ENCODE measurements around the gene METAP1D. TPM values are rescaled to one million over a fixed set of nuclear protein-coding genes. Genes with fewer than 3 reads are reported as not detected.

Gene METAP1D
- polyA plus RNA-seq, 1 of the 3 experiments (the other 2 are of a cell fraction) = 10.3 TPM

DNA sequence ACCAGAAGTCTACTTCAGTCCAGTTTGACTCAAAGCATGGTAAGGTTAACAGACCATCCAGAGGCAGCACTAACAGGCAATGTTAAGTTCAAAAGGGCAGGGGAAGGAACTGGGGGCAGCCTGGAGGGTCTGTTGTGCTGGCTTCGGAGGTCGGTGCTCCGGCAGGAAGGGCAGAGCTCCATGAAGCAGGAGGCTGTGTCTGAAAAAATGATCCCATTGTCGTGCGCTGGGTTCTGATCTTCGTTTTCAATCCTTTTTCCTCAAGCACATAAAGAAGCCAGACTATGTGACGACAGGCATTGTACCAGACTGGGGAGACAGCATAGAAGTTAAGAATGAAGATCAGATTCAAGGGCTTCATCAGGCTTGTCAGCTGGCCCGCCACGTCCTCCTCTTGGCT lies 63.7 kb downstream of the METAP1D start:
- TF ChIP-seq RAD21 (IDR thresholded peaks at IDR 0.05; ENCODE audit: low read length) = no peak
- TF ChIP-seq, protein P1, sequence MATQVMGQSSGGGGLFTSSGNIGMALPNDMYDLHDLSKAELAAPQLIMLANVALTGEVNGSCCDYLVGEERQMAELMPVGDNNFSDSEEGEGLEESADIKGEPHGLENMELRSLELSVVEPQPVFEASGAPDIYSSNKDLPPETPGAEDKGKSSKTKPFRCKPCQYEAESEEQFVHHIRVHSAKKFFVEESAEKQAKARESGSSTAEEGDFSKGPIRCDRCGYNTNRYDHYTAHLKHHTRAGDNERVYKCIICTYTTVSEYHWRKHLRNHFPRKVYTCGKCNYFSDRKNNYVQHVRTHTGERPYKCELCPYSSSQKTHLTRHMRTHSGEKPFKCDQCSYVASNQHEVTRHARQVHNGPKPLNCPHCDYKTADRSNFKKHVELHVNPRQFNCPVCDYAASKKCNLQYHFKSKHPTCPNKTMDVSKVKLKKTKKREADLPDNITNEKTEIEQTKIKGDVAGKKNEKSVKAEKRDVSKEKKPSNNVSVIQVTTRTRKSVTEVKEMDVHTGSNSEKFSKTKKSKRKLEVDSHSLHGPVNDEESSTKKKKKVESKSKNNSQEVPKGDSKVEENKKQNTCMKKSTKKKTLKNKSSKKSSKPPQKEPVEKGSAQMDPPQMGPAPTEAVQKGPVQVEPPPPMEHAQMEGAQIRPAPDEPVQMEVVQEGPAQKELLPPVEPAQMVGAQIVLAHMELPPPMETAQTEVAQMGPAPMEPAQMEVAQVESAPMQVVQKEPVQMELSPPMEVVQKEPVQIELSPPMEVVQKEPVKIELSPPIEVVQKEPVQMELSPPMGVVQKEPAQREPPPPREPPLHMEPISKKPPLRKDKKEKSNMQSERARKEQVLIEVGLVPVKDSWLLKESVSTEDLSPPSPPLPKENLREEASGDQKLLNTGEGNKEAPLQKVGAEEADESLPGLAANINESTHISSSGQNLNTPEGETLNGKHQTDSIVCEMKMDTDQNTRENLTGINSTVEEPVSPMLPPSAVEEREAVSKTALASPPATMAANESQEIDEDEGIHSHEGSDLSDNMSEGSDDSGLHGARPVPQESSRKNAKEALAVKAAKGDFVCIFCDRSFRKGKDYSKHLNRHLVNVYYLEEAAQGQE (IDR thresholded peaks at IDR 0.05; ENCODE audit: low read depth, low read length) = no peak
- Histone ChIP-seq H4K20me1 (ENCODE audit: insufficient read depth) (no peaks in the 10 kb centered on the region), H3K4me3 (ENCODE audit: low read depth in 2 of 2, low read length in 1 of 2) (no peak overlapping the region), H3K79me2 (ENCODE audit: insufficient read depth) (no peaks in the 10 kb centered on the region), H3K9me2 (no peaks in the 10 kb centered on the region), H3K9me3 (no peaks in the 10 kb centered on the region; the same call in 1 of the 2 replicates), H3K36me3 (replicated peaks in 1 of 2; ENCODE audit: control insufficient read depth in 1 of 2, insufficient read depth in 2 of 2, low read length in 1 of 2) (peaks cover 0 to 3% of the 10 kb centered on the region in 2 experiments), H3K9ac (no peak overlapping the region), H3K4me2 (no peak overlapping the region), H3F3A (replicated peaks; ENCODE audit: insufficient read depth) (no peaks in the 10 kb centered on the region), H3K27ac (ENCODE audit: low read depth in 2 of 2, low read length in 1 of 2) (no peak overlapping the region), H3K27me3 (ENCODE audit: insufficient read depth) (no peaks in the 10 kb centered on the region), H3K4me1 (ENCODE audit: control insufficient read depth in 1 of 2, insufficient read depth in 2 of 2, low read depth in 1 of 2, low read length in 1 of 2) (no peaks in the 10 kb centered on the region), H2AFZ (ENCODE audit: low read depth) (no peak overlapping the region)
- no peak for DNase-seq
- ChIA-PET POLR2A (no interaction called here), CTCF (interaction anchor here (1.0 kb wide), 1 partner anchor 19 kb away, joined by 3 read pairs; no protein-coding TSS in a partner anchor)
- WGBS (ENCODE audit: low lambda C conversion rate) = 97% methylated on average over 9 of the region's 9 CpGs

DNA sequence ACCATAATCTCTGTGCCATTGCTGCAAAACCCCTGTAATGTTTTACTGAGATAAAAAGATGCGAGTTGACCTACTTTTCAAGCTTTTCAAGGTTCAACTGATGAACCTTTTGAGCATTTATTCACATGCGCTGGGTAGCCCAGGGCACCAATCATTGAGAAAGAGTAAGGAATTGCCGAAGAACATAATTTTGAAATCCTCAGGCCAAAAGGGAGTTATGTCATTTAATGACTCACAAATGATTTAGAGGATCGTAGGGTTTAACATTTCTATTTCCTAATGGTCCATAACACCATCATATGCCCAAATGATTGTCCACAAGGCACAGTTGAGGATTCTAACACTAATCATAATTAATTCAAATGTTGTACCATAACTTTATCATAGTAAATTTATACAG lies 65.4 kb downstream of the METAP1D start:
- H3K79me2 ChIP-seq (ENCODE audit: insufficient read depth) = no peaks in the 10 kb centered on the region
- no peaks in the 10 kb centered on the region for H3K27me3 ChIP-seq (ENCODE audit: insufficient read depth)
- CTCF ChIA-PET = no interaction called here
- H3K4me2 ChIP-seq = no peak overlapping the region
- H3K27ac ChIP-seq (ENCODE audit: low read depth in 2 of 2, low read length in 1 of 2) = no peak overlapping the region
- H3K9ac ChIP-seq = no peak overlapping the region
- no peaks in the 10 kb centered on the region for H3F3A ChIP-seq (replicated peaks; ENCODE audit: insufficient read depth)
- H3K4me1 ChIP-seq (ENCODE audit: control insufficient read depth in 1 of 2, insufficient read depth in 2 of 2, low read depth in 1 of 2, low read length in 1 of 2) = no peaks in the 10 kb centered on the region
- H3K9me3 ChIP-seq = no peaks in the 10 kb centered on the region; the same call in 1 of the 2 replicates
- no peak for DNase-seq
- H3K36me3 ChIP-seq (replicated peaks in 1 of 2; ENCODE audit: control insufficient read depth in 1 of 2, insufficient read depth in 2 of 2, low read length in 1 of 2) = peaks cover 0 to 3% of the 10 kb centered on the region in 2 experiments
- TF ChIP-seq, protein P2, sequence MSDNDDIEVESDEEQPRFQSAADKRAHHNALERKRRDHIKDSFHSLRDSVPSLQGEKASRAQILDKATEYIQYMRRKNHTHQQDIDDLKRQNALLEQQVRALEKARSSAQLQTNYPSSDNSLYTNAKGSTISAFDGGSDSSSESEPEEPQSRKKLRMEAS (IDR thresholded peaks at IDR 0.05; ENCODE audit: low read depth) = no peak
- TF ChIP-seq, protein P3, sequence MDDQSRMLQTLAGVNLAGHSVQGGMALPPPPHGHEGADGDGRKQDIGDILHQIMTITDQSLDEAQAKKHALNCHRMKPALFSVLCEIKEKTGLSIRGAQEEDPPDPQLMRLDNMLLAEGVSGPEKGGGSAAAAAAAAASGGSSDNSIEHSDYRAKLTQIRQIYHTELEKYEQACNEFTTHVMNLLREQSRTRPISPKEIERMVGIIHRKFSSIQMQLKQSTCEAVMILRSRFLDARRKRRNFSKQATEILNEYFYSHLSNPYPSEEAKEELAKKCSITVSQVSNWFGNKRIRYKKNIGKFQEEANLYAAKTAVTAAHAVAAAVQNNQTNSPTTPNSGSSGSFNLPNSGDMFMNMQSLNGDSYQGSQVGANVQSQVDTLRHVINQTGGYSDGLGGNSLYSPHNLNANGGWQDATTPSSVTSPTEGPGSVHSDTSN (IDR thresholded peaks at IDR 0.05) = no peak
- 74% methylated on average over 4 of the region's 4 CpGs for WGBS (ENCODE audit: low lambda C conversion rate)
- H3K4me3 ChIP-seq (ENCODE audit: low read depth in 2 of 2, low read length in 1 of 2) = no peak overlapping the region
- H2AFZ ChIP-seq (ENCODE audit: low read depth) = no peak overlapping the region
- no peaks in the 10 kb centered on the region for H4K20me1 ChIP-seq (ENCODE audit: insufficient read depth)
- H3K9me2 ChIP-seq = no peaks in the 10 kb centered on the region
- POLR2A ChIA-PET = no interaction called here

DNA sequence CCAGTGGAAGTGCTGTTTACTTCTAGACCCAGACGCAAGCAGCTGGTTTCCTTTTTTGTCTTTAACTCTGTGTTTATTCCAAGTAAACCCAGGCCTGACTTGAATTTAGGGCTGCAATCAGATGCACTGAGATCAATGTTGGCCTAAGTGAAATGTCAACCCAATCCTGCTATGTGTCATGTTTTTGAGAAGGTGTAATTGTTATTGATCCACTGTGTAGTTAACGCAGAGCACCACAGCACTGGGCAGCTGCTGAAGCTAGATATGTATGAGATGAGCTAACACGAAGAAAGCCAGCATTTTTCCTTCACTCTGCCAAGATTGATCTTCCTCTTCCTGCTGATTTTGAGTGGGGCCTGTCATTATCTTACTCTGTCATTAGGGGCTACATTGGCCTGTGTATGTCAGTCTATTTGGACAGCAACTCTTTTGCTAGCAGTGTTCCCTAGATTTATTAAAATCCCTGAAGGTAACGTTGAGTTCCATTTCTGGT lies 66.7 kb downstream of the METAP1D start:
- CTCF ChIA-PET = no interaction called here
- no peaks in the 10 kb centered on the region for H3K79me2 ChIP-seq (ENCODE audit: insufficient read depth)
- TF ChIP-seq RFX5 (IDR thresholded peaks at IDR 0.05; ENCODE audit: low read length) (no peak), GATA2 (CRISPR knock-in tag; IDR thresholded peaks at IDR 0.05) (no peak), RCOR1 (IDR thresholded peaks at IDR 0.05; ENCODE audit: low read length) (no peak), FOXM1 (IDR thresholded peaks at IDR 0.05; ENCODE audit: low read depth) (no peak), EZH2phosphoT487 (IDR thresholded peaks at IDR 0.05; ENCODE audit: borderline replicate concordance, low read depth) (no peak)
- TF ChIP-seq, protein P1 (IDR thresholded peaks at IDR 0.05; ENCODE audit: low read depth, low read length) = no peak
- TF ChIP-seq, protein P4, sequence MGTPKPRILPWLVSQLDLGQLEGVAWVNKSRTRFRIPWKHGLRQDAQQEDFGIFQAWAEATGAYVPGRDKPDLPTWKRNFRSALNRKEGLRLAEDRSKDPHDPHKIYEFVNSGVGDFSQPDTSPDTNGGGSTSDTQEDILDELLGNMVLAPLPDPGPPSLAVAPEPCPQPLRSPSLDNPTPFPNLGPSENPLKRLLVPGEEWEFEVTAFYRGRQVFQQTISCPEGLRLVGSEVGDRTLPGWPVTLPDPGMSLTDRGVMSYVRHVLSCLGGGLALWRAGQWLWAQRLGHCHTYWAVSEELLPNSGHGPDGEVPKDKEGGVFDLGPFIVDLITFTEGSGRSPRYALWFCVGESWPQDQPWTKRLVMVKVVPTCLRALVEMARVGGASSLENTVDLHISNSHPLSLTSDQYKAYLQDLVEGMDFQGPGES (IDR thresholded peaks at IDR 0.05; ENCODE audit: low read depth, low read length) = no peak

More for the DNA sequence above, 66.7 kb downstream of the METAP1D start:
- Histone ChIP-seq H3K36me3 (replicated peaks in 1 of 2; ENCODE audit: control insufficient read depth in 1 of 2, insufficient read depth in 2 of 2, low read length in 1 of 2) (peaks cover 0 to 3% of the 10 kb centered on the region in 2 experiments), H2AFZ (ENCODE audit: low read depth) (no peak overlapping the region), H3F3A (replicated peaks; ENCODE audit: insufficient read depth) (no peaks in the 10 kb centered on the region), H3K4me2 (no peak overlapping the region), H3K4me1 (ENCODE audit: control insufficient read depth in 1 of 2, insufficient read depth in 2 of 2, low read depth in 1 of 2, low read length in 1 of 2) (peaks cover 0 to 1% of the 10 kb centered on the region in 2 experiments; a peak in 1 of 4 replicates), H3K27ac (ENCODE audit: low read depth in 2 of 2, low read length in 1 of 2) (no peak overlapping the region), H4K20me1 (ENCODE audit: insufficient read depth) (no peaks in the 10 kb centered on the region), H3K9me3 (no peaks in the 10 kb centered on the region; the same call in 1 of the 2 replicates), H3K9me2 (no peaks in the 10 kb centered on the region), H3K27me3 (ENCODE audit: insufficient read depth) (no peaks in the 10 kb centered on the region), H3K9ac (no peak overlapping the region), H3K4me3 (ENCODE audit: low read depth in 2 of 2, low read length in 1 of 2) (no peak overlapping the region)
- WGBS (ENCODE audit: low lambda C conversion rate) = 86% methylated on average over 4 of the region's 4 CpGs
- DNase-seq = no peak
- POLR2A ChIA-PET = no interaction called here

All from SK-N-SH (cell line).